Measurements from ENCODE around the gene TECTA. TPM values are rescaled to one million over a fixed set of nuclear protein-coding genes. Genes with fewer than 3 reads are reported as not detected.
"Not testable (repeated sequence)": the region's sequence is repeated elsewhere in the genome, so short reads cannot be mapped to it uniquely, and the experiment has no call there.

The TECTA gene
- total RNA-seq, 1 donor from 2014 or later: 0.91 TPM

DNA sequence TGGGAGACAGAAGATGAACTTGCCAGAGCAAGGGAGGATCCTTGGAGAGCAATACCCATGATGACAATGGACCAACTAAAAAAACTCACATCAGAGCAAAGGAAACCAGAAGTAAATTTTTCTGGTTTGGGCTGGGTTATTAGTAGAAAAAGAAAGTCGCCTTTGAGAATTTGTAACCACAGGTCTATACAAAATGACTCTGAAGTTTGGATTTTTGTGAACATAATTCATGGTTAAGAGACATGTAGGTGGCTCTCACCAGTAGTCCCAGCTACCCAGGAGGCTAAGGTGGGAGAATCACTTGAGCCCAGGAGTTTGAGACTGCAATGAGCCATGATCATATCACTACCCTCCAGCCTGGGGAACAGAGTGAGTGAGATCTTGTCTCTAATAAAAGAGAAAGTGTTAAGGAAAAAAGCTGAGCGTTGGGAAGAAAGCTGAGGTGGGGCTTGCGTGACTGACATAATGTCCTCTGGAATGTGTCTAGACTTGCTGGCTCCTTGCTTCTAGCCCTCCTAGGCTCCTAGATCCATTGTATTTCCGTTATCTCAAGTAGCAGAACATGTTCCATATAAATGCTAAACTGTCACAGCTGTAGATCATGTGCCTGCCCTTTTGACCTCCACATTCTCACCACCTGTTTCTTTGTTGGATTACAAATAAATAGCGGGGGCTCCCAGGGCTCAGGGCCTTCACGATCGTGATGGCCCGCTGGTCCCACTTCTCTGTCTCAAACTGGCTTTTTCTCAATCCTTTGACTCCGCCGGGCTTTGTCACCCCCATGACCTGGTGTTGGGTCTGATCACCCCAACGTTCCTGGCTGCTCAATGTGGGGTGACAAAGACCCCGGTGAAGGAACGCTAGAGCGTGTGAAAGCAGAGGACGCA is 135.3 kb downstream of the TECTA start:
- no peaks in the 10 kb centered on the region for H4K20me1 ChIP-seq (ENCODE audit: insufficient read depth, low read length)
- FAIRE-seq (no peak), DNase-seq (ENCODE audit: low read depth) (peak; percentile 80)
- Mint-ChIP-seq H3K36me3 (ENCODE audit: low read depth, unreplicated experiment) (no peaks in the 10 kb centered on the region), H3K4me1 (ENCODE audit: low read depth, unreplicated experiment) (peaks cover 49% of the 10 kb centered on the region), H3K27ac (ENCODE audit: unreplicated experiment) (peak overlapping the region; percentile 99), H3K4me3 (ENCODE audit: unreplicated experiment) (peak overlapping the region; percentile 66), H3K27me3 (ENCODE audit: low read depth, unreplicated experiment) (no peaks in the 10 kb centered on the region), H3K9me3 (ENCODE audit: unreplicated experiment) (no peaks in the 10 kb centered on the region)
- H3K9me3 ChIP-seq (ENCODE audit: insufficient read depth, low read depth, low read length): no peaks in the 10 kb centered on the region
- H3K4me1 ChIP-seq (ENCODE audit: insufficient read depth, low read length): peaks cover 20% of the 10 kb centered on the region
- peak overlapping the region; percentile 53 for H3K9ac ChIP-seq (ENCODE audit: low read length)
- peak overlapping the region; percentile 61 for H3K4me2 ChIP-seq (ENCODE audit: low read length)
- H3K27me3 ChIP-seq (ENCODE audit: insufficient read depth, low read length): no peaks in the 10 kb centered on the region
- no peak for TF ChIP-seq EZH2 (IDR thresholded peaks at IDR 0.05; ENCODE audit: insufficient read depth, low read length)
- TF ChIP-seq, protein P1, sequence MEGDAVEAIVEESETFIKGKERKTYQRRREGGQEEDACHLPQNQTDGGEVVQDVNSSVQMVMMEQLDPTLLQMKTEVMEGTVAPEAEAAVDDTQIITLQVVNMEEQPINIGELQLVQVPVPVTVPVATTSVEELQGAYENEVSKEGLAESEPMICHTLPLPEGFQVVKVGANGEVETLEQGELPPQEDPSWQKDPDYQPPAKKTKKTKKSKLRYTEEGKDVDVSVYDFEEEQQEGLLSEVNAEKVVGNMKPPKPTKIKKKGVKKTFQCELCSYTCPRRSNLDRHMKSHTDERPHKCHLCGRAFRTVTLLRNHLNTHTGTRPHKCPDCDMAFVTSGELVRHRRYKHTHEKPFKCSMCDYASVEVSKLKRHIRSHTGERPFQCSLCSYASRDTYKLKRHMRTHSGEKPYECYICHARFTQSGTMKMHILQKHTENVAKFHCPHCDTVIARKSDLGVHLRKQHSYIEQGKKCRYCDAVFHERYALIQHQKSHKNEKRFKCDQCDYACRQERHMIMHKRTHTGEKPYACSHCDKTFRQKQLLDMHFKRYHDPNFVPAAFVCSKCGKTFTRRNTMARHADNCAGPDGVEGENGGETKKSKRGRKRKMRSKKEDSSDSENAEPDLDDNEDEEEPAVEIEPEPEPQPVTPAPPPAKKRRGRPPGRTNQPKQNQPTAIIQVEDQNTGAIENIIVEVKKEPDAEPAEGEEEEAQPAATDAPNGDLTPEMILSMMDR (IDR thresholded peaks at IDR 0.05; ENCODE audit: insufficient read depth, low read depth, low read length): no peak
- H3K36me3 ChIP-seq (ENCODE audit: insufficient read depth, low read length): no peaks in the 10 kb centered on the region
- no peaks in the 10 kb centered on the region for H3K79me2 ChIP-seq (ENCODE audit: insufficient read depth, low read length)
- H3K4me3 ChIP-seq (ENCODE audit: insufficient read depth, low read depth, low read length): no peak overlapping the region
- H2AFZ ChIP-seq (ENCODE audit: low read depth, low read length): peak overlapping the region; percentile 44
- peak overlapping the region; percentile 75 for H3K27ac ChIP-seq (ENCODE audit: low read depth, low read length)

DNA sequence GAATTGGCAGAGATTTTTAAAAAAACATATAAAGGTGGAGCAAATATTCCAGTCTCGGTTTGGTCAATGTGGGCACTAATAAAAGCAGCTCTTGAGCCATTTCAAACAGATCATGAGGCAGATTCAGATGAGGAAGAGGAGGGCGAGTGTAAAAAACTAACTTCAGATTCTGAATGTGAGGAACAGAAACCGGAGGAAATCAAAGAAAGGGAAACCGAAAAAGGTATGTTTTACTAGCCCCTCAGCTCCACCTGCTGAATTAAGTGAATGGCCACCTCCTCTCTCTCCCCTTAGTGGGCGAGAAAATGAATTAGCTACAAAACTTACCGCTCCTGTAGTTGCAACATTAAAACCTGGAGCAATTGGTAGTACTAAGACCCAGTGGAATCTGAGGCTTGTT is 136.2 kb downstream of the TECTA start:
- H3K4me1 Mint-ChIP-seq (ENCODE audit: low read depth, unreplicated experiment): peaks cover 52% of the 10 kb centered on the region
- not testable (repeated sequence) for H3K27me3 Mint-ChIP-seq (ENCODE audit: low read depth, unreplicated experiment); H3K36me3 ChIP-seq (ENCODE audit: insufficient read depth, low read length); H3K4me3 ChIP-seq (ENCODE audit: insufficient read depth, low read depth, low read length); H3K79me2 ChIP-seq (ENCODE audit: insufficient read depth, low read length); H3K9me3 Mint-ChIP-seq (ENCODE audit: unreplicated experiment); H3K27me3 ChIP-seq (ENCODE audit: insufficient read depth, low read length); H2AFZ ChIP-seq (ENCODE audit: low read depth, low read length); H3K9me3 ChIP-seq (ENCODE audit: insufficient read depth, low read depth, low read length); FAIRE-seq; DNase-seq (ENCODE audit: low read depth); H3K4me3 Mint-ChIP-seq (ENCODE audit: unreplicated experiment); H4K20me1 ChIP-seq (ENCODE audit: insufficient read depth, low read length); H3K36me3 Mint-ChIP-seq (ENCODE audit: low read depth, unreplicated experiment)
- peak overlapping the region; percentile 75 for H3K27ac ChIP-seq (ENCODE audit: low read depth, low read length)
- H3K4me1 ChIP-seq (ENCODE audit: insufficient read depth, low read length): peaks cover 20% of the 10 kb centered on the region
- peak overlapping the region; percentile 99 for H3K27ac Mint-ChIP-seq (ENCODE audit: unreplicated experiment)
- H3K4me2 ChIP-seq (ENCODE audit: low read length): peak overlapping the region; percentile 61
- H3K9ac ChIP-seq (ENCODE audit: low read length): peak overlapping the region; percentile 23

DNA sequence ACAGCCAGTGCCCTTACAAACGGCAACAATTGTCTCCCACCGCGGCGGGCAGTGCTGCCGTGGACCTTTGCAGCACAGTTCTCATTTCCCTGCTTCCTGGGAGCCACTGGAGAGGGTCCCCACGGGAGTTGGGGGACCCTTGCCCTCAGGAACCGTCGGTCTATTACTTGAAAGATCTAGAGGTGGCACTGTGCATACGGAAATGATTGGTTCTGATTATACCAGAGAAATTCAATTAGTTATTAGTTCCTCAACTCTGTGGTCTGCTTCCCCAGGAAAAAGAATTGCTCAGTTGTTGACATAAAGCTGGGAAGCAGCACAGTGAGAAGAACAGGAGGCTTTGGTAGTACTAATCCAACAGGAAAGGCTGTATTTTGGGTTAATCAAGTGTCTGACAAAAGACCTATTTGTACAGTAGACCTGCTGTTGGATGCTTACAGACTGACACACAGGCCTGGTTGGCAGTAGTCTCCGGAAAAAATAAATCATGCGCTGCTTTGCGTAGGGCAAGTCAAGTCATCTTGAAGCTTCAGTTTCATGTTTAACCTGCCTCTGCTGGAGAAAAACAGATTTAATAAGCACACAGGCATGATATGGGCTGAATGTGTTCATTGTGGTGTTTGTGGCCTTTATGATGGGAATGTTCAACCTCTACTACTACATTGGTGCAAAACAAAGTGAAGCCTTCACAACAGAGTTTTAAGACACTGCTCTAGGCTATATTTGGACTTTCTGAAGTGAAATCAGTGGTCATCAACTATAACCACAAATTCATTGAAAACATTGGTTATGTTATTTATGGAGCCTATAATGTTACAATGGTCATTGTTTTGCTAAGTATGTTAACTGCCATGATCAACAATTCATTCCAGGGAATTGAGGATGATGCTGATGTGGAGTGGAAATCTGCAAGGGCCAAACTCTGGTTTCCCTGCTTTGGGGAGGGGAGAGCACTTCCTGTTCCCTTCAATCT is 136.9 kb downstream of the TECTA start:
- Histone ChIP-seq H3K4me2 (ENCODE audit: low read length) (peak overlapping the region; percentile 61), H3K9ac (ENCODE audit: low read length) (peak overlapping the region; percentile 23), H4K20me1 (ENCODE audit: insufficient read depth, low read length) (no peaks in the 10 kb centered on the region), H3K4me3 (ENCODE audit: insufficient read depth, low read depth, low read length) (no peak overlapping the region), H3K27me3 (ENCODE audit: insufficient read depth, low read length) (no peaks in the 10 kb centered on the region), H3K36me3 (ENCODE audit: insufficient read depth, low read length) (no peaks in the 10 kb centered on the region), H3K79me2 (ENCODE audit: insufficient read depth, low read length) (no peaks in the 10 kb centered on the region), H3K9me3 (ENCODE audit: insufficient read depth, low read depth, low read length) (no peaks in the 10 kb centered on the region), H2AFZ (ENCODE audit: low read depth, low read length) (no peak overlapping the region), H3K4me1 (ENCODE audit: insufficient read depth, low read length) (peaks cover 20% of the 10 kb centered on the region), H3K27ac (ENCODE audit: low read depth, low read length) (peak overlapping the region; percentile 75)
- no peak overlapping the region for H3K4me3 Mint-ChIP-seq (ENCODE audit: unreplicated experiment)
- peaks cover 53% of the 10 kb centered on the region for H3K4me1 Mint-ChIP-seq (ENCODE audit: low read depth, unreplicated experiment)
- H3K36me3 Mint-ChIP-seq (ENCODE audit: low read depth, unreplicated experiment): no peaks in the 10 kb centered on the region
- no peaks in the 10 kb centered on the region for H3K27me3 Mint-ChIP-seq (ENCODE audit: low read depth, unreplicated experiment)
- TF ChIP-seq, protein P1 (IDR thresholded peaks at IDR 0.05; ENCODE audit: insufficient read depth, low read depth, low read length): no peak
- TF ChIP-seq EZH2 (IDR thresholded peaks at IDR 0.05; ENCODE audit: insufficient read depth, low read length): no peak
- peak; percentile 52 for FAIRE-seq
- DNase-seq (ENCODE audit: low read depth): peak; percentile 96
- no peaks in the 10 kb centered on the region for H3K9me3 Mint-ChIP-seq (ENCODE audit: unreplicated experiment)
- peak overlapping the region; percentile 99 for H3K27ac Mint-ChIP-seq (ENCODE audit: unreplicated experiment)

Data from astrocyte (in vitro differentiated cells and primary cell).